ENCODE measurements around the gene COL8A2.

DNA sequence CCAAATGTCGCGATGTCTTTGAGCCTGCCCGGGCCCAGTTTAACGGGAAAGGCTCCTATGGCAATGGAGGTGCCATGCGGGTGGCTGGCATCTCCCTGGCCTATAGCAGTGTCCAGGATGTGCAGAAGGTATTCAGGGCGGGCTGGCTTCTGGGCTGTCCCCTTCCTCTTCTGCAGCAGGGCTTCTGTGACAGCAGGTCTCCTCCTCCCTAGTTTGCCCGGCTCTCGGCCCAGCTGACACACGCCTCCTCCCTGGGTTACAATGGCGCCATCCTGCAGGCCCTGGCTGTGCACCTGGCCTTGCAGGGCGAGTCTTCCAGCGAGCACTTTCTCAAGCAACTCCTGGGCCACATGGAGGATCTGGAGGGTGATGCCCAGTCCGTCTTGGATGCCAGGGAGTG lies 33.3 kb downstream of the COL8A2 start:
- TF ChIP-seq, protein P1, sequence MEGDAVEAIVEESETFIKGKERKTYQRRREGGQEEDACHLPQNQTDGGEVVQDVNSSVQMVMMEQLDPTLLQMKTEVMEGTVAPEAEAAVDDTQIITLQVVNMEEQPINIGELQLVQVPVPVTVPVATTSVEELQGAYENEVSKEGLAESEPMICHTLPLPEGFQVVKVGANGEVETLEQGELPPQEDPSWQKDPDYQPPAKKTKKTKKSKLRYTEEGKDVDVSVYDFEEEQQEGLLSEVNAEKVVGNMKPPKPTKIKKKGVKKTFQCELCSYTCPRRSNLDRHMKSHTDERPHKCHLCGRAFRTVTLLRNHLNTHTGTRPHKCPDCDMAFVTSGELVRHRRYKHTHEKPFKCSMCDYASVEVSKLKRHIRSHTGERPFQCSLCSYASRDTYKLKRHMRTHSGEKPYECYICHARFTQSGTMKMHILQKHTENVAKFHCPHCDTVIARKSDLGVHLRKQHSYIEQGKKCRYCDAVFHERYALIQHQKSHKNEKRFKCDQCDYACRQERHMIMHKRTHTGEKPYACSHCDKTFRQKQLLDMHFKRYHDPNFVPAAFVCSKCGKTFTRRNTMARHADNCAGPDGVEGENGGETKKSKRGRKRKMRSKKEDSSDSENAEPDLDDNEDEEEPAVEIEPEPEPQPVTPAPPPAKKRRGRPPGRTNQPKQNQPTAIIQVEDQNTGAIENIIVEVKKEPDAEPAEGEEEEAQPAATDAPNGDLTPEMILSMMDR (IDR thresholded peaks at IDR 0.05 in 4 of 5, conservative IDR thresholded peaks at IDR 0.05 in 1 of 5) = no peak
- TF ChIP-seq POLR2A (IDR thresholded peaks at IDR 0.05) = no peak
